Activated naive CD8-positive, alpha-beta T cell treated with anti-CD3 and anti-CD28 coated beads, Interleukin-2, amount 10 ng/mL, durations not matched to agents 7 days and 5 days (primary cell): Measurements from ENCODE around the gene MILR1. TPM values are rescaled to one million over a fixed set of nuclear protein-coding genes. Genes with fewer than 3 reads are reported as not detected.

Experiments used
- microRNA-seq: library from miRNA; unstranded; fragments of <30 nt; microRNA quantifications from one replicate; pipeline ENCODE4 v1.2.0, GENCODE V29; 2022
- total RNA-seq, 2 experiments: library from RNA; stranded (reverse); gene quantifications; one replicate each; pipeline ENCODE4 v1.2.3, GENCODE V29; 2021

The MILR1 gene
- total RNA-seq, 2 experiments from 2014 or later: 0.65 to 1.2 TPM

Small RNA genes lying within 50 kb of the gene (microRNA-seq; reads per million reads assigned to microRNA genes)
- gene MIR1273E: not detected
- 15.4 reads per million, percentile 24 among the genes with 10 or more reads in this experiment for gene MIR3064
- not detected for gene MIR5047

Other genes with a start within 250 kb of the MILR1 start
- 10 to 100 TPM; 12.0 to 12.8 TPM for gene TEX2, start 185.9 kb upstream of the MILR1 start, total RNA-seq
- 100 to 1,000 TPM; 163 to 167 TPM for gene PECAM1, start 58.3 kb upstream of the MILR1 start, total RNA-seq
- 10 to 100 TPM; 36.4 to 42.9 TPM for gene POLG2, start 47.9 kb downstream of the MILR1 start, total RNA-seq
- gene DDX5, start 57.2 kb downstream of the MILR1 start, total RNA-seq: 1,000 to 10,000 TPM; 1,143 to 1,182 TPM
- gene CEP95, start 57.9 kb downstream of the MILR1 start, total RNA-seq: 10 to 100 TPM; 71.0 to 71.7 TPM
- gene SMURF2, start 213.2 kb downstream of the MILR1 start, total RNA-seq: 10 to 100 TPM; 24.9 to 27.0 TPM